K562 (cell line): ENCODE measurements around the gene ERBB3. TPM values are rescaled to one million over a fixed set of nuclear protein-coding genes. Genes with fewer than 3 reads are reported as not detected.

Experiments
- CREB1 ChIP-seq, 2 experiments: sonication (generic) in 1 of 2; formaldehyde crosslinking in 1 of 2; IDR thresholded peaks; 2 replicates each; pipeline versions ENCODE4 v1.6.1 to v1.8.0; 2012 to 2022; ENCODE audit warnings: inconsistent platforms in 1 of 2, mild to moderate bottlenecking in 1 of 2, missing genetic modification reagents in 1 of 2, moderate library complexity in 1 of 2
- CXXC5 ChIP-seq: fragments of 250-450 bp; sonication (Bioruptor Pico); IDR thresholded peaks from 2 replicates; pipeline ENCODE4 v1.8.0; 2022; ENCODE audit warnings: inconsistent platforms, mild to moderate bottlenecking, moderate library complexity
- ELF2 ChIP-seq: fragments of 250-450 bp; sonication (Bioruptor Pico); IDR thresholded peaks from 2 replicates; pipeline ENCODE4 v1.5.0; 2021; ENCODE audit warnings: mild to moderate bottlenecking
- ELF4 ChIP-seq: fragments of 450-650 bp; formaldehyde crosslinking; IDR thresholded peaks from 2 replicates; pipeline ENCODE4 v1.4.0; 2022; ENCODE audit warnings: missing genetic modification characterization
- ETV1 ChIP-seq: fragments of 450-650 bp; conservative IDR thresholded peaks from 2 replicates; pipeline ENCODE4 v1.6.1; 2016; ENCODE audit warnings: missing genetic modification characterization, control low read depth, low read depth, missing compliant biosample characterization
- ETV5 ChIP-seq: sonication (generic); formaldehyde crosslinking; IDR thresholded peaks from 2 replicates; pipeline ENCODE4 v1.4.0; 2020; ENCODE audit warnings: low read depth, mild to moderate bottlenecking, missing genetic modification reagents
- HSF4 ChIP-seq: fragments of 250-450 bp; sonication (Bioruptor Pico); IDR thresholded peaks from 2 replicates; pipeline ENCODE4 v2.1.2; 2022; ENCODE audit warnings: mild to moderate bottlenecking, moderate library complexity, borderline replicate concordance
- JUN ChIP-seq, 2 experiments: sonication (generic) in 1 of 2; formaldehyde crosslinking in 1 of 2; IDR thresholded peaks; 2 replicates each; pipeline versions ENCODE4 v1.6.1 to v1.8.0; 2012 to 2022; ENCODE audit warnings: borderline replicate concordance in 2 of 2, mild to moderate bottlenecking in 2 of 2, improper control_type of control experiment in 1 of 2, low read depth in 1 of 2, low read length in 1 of 2, missing genetic modification reagents in 1 of 2
- NCOA6 ChIP-seq: fragments of 450-650 bp; IDR thresholded peaks from 2 replicates; pipeline ENCODE4 v1.6.1; 2017; ENCODE audit warnings: mild to moderate bottlenecking
- PHB ChIP-seq: fragments of 250-450 bp; sonication (Bioruptor Pico); IDR thresholded peaks from 2 replicates; pipeline ENCODE4 v1.5.0; 2021
- PHTF2 ChIP-seq: fragments of 250-450 bp; sonication (Bioruptor Pico); IDR thresholded peaks from 2 replicates; pipeline ENCODE4 v1.5.0; 2021; ENCODE audit warnings: mild to moderate bottlenecking
- TCF7L2 ChIP-seq: fragments of 150-350 bp; IDR thresholded peaks from 2 replicates; pipeline ENCODE4 v1.6.1; 2016; ENCODE audit warnings: low read depth, mild to moderate bottlenecking, low read length, moderate library complexity
- TOE1 ChIP-seq, 2 experiments: fragments of 450-650 bp in 1 of 2; sonication (generic) in 1 of 2; formaldehyde crosslinking in 1 of 2; IDR thresholded peaks; 2 replicates each; pipeline versions ENCODE4 v1.7.1 to v1.8.0; 2016 to 2022; ENCODE audit warnings: borderline replicate concordance in 2 of 2, mild to moderate bottlenecking in 2 of 2, antibody characterized with exemption in 1 of 2, inconsistent platforms in 1 of 2, low read depth in 1 of 2, missing genetic modification reagents in 1 of 2, moderate library complexity in 1 of 2
- ZBTB1 ChIP-seq: sonication (generic); formaldehyde crosslinking; IDR thresholded peaks from 2 replicates; pipeline ENCODE4 v1.8.1; 2023; ENCODE audit warnings: missing genetic modification reagents, low read depth, mild to moderate bottlenecking, borderline replicate concordance
- ZNF589 ChIP-seq: fragments of 200-800 bp; sonication (Bioruptor generic); IDR thresholded peaks from 2 replicates; pipeline ENCODE4 v1.6.1; 2016; ENCODE audit warnings: low read depth, missing genetic modification characterization, missing compliant biosample characterization
- polyA plus RNA-seq, 8 experiments: library from polyadenylated mRNA; depleted of rRNA in 4 of 8; stranded (reverse) in 5 of 8; unstranded in 3 of 8; fragments of >200 nt; fragmentation: Nextera tagmentation in 2 of 8; fragmentation: Illumina TruSeq in 1 of 8; extraction: Ambion mirVana in 2 of 8; extraction: Trizol in 1 of 8; gene quantifications; 2 replicates each; pipeline versions ENCODE4 v1.2.1 to v1.2.3, GENCODE V29; 2011 to 2014; ENCODE audit warnings: inconsistent platforms in 1 of 8, missing spikeins in 1 of 8
- total RNA-seq, 7 experiments: library from RNA; depleted of rRNA in 6 of 7; stranded (reverse); fragments of >200 nt in 6 of 7; fragmentation: Illumina TruSeq in 2 of 7; extraction: Trizol in 2 of 7; gene quantifications; 2 replicates each; pipeline versions ENCODE4 v1.2.1 to v1.2.3, GENCODE V29; 2011 to 2021; ENCODE audit warnings: low replicate concordance in 1 of 7
- TF ChIP-seq, protein P1 (sequence below), 3 experiments: fragments of 200-800 bp in 1 of 3; fragments of 250-450 bp in 1 of 3; fragments of 450-650 bp in 1 of 3; sonication (Bioruptor Pico) in 1 of 3; sonication (Bioruptor generic) in 1 of 3; formaldehyde crosslinking in 1 of 3; IDR thresholded peaks; 2 replicates each; pipeline versions ENCODE4 v1.6.1 to v1.8.0; 2016 to 2022; ENCODE audit warnings: mild to moderate bottlenecking in 2 of 3, missing genetic modification characterization in 2 of 3, missing compliant biosample characterization in 1 of 3, moderate library complexity in 1 of 3

ERBB3 gene
- total and polyA plus RNA-seq, 9 of the 15 experiments (the other 6 are each of a cell fraction or from before 2014, with no cell fraction given), result 1.5 to 5.4 (median 3.8) TPM

DNA sequence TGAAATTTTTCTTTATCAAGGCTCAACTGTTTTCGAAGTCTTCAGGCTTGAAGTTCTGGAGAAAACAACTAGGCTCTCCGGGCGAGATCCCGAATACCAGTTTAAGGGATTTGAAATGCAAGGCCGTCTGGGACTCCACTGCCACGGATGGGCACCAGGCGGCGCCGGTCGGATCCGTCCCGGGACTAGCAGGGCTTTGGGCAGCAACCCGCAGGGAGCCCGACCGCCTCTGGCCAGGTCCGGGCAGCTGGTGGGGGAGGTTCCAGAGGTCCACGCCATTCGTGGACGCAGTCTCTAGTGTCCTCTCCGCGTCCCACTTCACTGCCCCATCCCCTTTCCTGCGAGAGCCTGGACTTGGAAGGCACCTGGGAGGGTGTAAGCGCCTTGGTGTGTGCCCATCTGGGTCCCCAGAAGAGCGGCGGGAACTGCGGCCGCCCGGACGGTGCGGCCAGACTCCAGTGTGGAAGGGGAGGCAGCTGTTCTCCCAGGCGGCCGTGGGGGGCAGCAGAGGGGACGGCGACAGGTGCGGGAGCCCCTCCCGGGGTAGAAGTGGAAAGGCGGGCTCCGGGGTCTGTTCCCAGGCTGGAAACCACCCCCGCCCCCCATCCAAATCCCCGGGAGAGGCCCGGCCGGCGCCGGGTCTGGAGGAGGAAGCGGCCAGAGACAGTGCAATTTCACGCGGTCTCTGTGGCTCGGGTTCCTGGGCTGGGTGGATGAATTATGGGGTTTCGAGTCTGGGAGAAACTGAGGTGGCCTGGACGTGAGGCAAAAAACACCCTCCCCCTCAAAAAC lies 838 bp upstream of the ERBB3 start (continued):
- TF ChIP-seq, protein P1, sequence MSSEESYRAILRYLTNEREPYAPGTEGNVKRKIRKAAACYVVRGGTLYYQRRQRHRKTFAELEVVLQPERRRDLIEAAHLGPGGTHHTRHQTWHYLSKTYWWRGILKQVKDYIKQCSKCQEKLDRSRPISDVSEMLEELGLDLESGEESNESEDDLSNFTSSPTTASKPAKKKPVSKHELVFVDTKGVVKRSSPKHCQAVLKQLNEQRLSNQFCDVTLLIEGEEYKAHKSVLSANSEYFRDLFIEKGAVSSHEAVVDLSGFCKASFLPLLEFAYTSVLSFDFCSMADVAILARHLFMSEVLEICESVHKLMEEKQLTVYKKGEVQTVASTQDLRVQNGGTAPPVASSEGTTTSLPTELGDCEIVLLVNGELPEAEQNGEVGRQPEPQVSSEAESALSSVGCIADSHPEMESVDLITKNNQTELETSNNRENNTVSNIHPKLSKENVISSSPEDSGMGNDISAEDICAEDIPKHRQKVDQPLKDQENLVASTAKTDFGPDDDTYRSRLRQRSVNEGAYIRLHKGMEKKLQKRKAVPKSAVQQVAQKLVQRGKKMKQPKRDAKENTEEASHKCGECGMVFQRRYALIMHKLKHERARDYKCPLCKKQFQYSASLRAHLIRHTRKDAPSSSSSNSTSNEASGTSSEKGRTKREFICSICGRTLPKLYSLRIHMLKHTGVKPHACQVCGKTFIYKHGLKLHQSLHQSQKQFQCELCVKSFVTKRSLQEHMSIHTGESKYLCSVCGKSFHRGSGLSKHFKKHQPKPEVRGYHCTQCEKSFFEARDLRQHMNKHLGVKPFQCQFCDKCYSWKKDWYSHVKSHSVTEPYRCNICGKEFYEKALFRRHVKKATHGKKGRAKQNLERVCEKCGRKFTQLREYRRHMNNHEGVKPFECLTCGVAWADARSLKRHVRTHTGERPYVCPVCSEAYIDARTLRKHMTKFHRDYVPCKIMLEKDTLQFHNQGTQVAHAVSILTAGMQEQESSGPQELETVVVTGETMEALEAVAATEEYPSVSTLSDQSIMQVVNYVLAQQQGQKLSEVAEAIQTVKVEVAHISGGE (CRISPR knock-in tag; IDR thresholded peaks at IDR 0.05), result peak in 1 of 3 experiments; percentile 30; a peak in 1 of 6 replicates
- TF ChIP-seq PHB (CRISPR knock-in tag) (no peak), ELF2 (no peak), ZBTB1 (CRISPR knock-in tag) (peak; percentile 56; the same call in 1 of the 2 replicates), ZNF589 (CRISPR knock-in tag) (0 out of 2 replicates have a peak, but pooled peaks have one; percentile 43), NCOA6 (peak; percentile 71), TOE1 (IDR thresholded peaks at IDR 0.05; ENCODE audit: borderline replicate concordance) (no peak), TOE1 (CRISPR knock-in tag; IDR thresholded peaks at IDR 0.05; ENCODE audit: borderline replicate concordance, low read depth) (no peak), ETV5 (CRISPR knock-in tag) (no peak; the same call in 1 of the 2 replicates), JUN (IDR thresholded peaks at IDR 0.05; ENCODE audit: borderline replicate concordance, low read depth, low read length) (no peak), JUN (CRISPR knock-in tag; IDR thresholded peaks at IDR 0.05; ENCODE audit: borderline replicate concordance) (no peak), PHTF2 (CRISPR knock-in tag) (no peak), HSF4 (CRISPR knock-in tag) (no peak), ETV1 (tag) (no peak), ELF4 (CRISPR knock-in tag) (no peak), TCF7L2 (no peak), CXXC5 (CRISPR knock-in tag) (peak; percentile 5), CREB1 (IDR thresholded peaks at IDR 0.05) (0 out of 2 replicates have a peak, but pooled peaks have one; percentile 32), CREB1 (CRISPR knock-in tag; IDR thresholded peaks at IDR 0.05) (0 out of 2 replicates have a peak, but pooled peaks have one; percentile 26)
